WTC11 (cell line): ENCODE data around the gene TNS3.

ENCODE experiments used
- CREM ChIP-seq: sonication (generic); formaldehyde crosslinking; IDR thresholded peaks from 2 replicates; pipeline ENCODE4 v1.8.1; 2022; ENCODE audit warnings: mild to moderate bottlenecking, missing genetic modification reagents, moderate library complexity
- E2F1 ChIP-seq: sonication (generic); formaldehyde crosslinking; IDR thresholded peaks from 2 replicates; pipeline ENCODE4 v1.8.0; 2022; ENCODE audit warnings: mild to moderate bottlenecking, missing genetic modification reagents
- ELF4 ChIP-seq: sonication (generic); formaldehyde crosslinking; IDR thresholded peaks from 2 replicates; pipeline ENCODE4 v1.8.1; 2022; ENCODE audit warnings: low read depth, mild to moderate bottlenecking, moderate library complexity, missing genetic modification reagents
- ESRRA ChIP-seq: sonication (generic); formaldehyde crosslinking; IDR thresholded peaks from 2 replicates; pipeline ENCODE4 v1.8.1; 2022; ENCODE audit warnings: mild to moderate bottlenecking, missing genetic modification reagents, borderline replicate concordance
- FOXK1 ChIP-seq: sonication (generic); formaldehyde crosslinking; IDR thresholded peaks from 2 replicates; pipeline ENCODE4 v1.8.0; 2022; ENCODE audit warnings: mild to moderate bottlenecking, moderate library complexity, missing genetic modification reagents
- FOXP1 ChIP-seq: sonication (generic); formaldehyde crosslinking; IDR thresholded peaks from 2 replicates; pipeline ENCODE4 v1.8.0; 2022; ENCODE audit warnings: missing genetic modification reagents, mild to moderate bottlenecking, moderate library complexity, borderline replicate concordance
- MAX ChIP-seq: sonication (generic); formaldehyde crosslinking; IDR thresholded peaks from 2 replicates; pipeline ENCODE4 v1.8.0; 2022; ENCODE audit warnings: mild to moderate bottlenecking, missing genetic modification reagents
- SMAD3 ChIP-seq: sonication (generic); formaldehyde crosslinking; IDR thresholded peaks from 2 replicates; pipeline ENCODE4 v1.8.0; 2022; ENCODE audit warnings: missing genetic modification reagents, mild to moderate bottlenecking, borderline replicate concordance
- ZNF138 ChIP-seq: sonication (generic); formaldehyde crosslinking; conservative IDR thresholded peaks from 2 replicates; pipeline ENCODE4 v1.8.1; 2022; ENCODE audit warnings: mild to moderate bottlenecking, moderate library complexity, missing genetic modification reagents
- ZNF219 ChIP-seq: sonication (generic); formaldehyde crosslinking; IDR thresholded peaks from 2 replicates; pipeline ENCODE4 v1.8.0; 2023; ENCODE audit warnings: missing genetic modification reagents, mild to moderate bottlenecking, borderline replicate concordance
- ZNF232 ChIP-seq: sonication (generic); formaldehyde crosslinking; IDR thresholded peaks from 2 replicates; pipeline ENCODE4 v1.8.0; 2022; ENCODE audit warnings: mild to moderate bottlenecking, missing genetic modification reagents
- TF ChIP-seq, protein P1 (sequence below): fragments of 200-600 bp; IDR thresholded peaks from 2 replicates; pipeline ENCODE4 v1.8.0; 2022; ENCODE audit warnings: antibody characterized with exemption
- TF ChIP-seq, protein P2 (sequence below): sonication (generic); formaldehyde crosslinking; IDR thresholded peaks from 2 replicates; pipeline ENCODE4 v1.8.1; 2022; ENCODE audit warnings: missing genetic modification reagents, borderline replicate concordance

DNA sequence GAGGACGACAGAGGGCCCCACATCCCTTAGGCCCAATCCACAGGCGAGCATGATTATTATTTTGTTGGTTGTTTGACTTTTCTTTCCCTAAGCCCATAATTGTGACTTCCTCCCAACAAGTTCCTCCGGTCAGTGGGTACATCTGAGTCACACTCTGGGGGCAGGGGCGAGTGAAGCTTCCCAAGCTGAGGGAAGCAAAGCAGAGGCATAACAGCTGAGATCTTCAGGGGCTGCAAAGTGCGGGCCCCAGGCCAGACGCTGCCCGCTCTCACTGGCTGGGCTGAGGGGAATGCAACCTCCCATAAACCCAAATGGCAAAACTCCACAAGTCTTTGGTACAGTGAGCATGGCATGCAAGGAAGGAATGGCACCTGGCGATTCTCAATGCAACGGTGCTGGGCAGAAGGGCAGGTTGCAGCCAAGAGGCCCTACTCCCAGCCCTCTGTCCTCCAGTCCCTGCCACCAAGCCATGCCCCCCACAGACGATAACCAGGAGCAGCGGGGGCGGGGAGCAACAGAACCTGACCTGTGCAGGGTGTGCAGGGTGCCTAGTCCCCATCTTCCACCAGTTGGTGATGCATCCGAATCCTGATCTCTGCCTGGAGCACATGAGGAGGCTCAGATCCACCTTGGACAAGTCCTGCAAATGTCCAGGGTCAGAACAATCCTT, 25.3 kb downstream of the TNS3 start:
- TF ChIP-seq ESRRA (CRISPR knock-in tag) (no peak), FOXK1 (CRISPR knock-in tag) (no peak), ZNF219 (CRISPR knock-in tag) (no peak), ZNF232 (CRISPR knock-in tag) (no peak), FOXP1 (CRISPR knock-in tag) (no peak), CREM (CRISPR knock-in tag) (no peak), E2F1 (CRISPR knock-in tag) (no peak), SMAD3 (CRISPR knock-in tag) (no peak), MAX (CRISPR knock-in tag) (no peak), ZNF138 (CRISPR knock-in tag) (no peak), ELF4 (no peak)
- TF ChIP-seq, protein P1, sequence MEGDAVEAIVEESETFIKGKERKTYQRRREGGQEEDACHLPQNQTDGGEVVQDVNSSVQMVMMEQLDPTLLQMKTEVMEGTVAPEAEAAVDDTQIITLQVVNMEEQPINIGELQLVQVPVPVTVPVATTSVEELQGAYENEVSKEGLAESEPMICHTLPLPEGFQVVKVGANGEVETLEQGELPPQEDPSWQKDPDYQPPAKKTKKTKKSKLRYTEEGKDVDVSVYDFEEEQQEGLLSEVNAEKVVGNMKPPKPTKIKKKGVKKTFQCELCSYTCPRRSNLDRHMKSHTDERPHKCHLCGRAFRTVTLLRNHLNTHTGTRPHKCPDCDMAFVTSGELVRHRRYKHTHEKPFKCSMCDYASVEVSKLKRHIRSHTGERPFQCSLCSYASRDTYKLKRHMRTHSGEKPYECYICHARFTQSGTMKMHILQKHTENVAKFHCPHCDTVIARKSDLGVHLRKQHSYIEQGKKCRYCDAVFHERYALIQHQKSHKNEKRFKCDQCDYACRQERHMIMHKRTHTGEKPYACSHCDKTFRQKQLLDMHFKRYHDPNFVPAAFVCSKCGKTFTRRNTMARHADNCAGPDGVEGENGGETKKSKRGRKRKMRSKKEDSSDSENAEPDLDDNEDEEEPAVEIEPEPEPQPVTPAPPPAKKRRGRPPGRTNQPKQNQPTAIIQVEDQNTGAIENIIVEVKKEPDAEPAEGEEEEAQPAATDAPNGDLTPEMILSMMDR: no peak
- TF ChIP-seq, protein P2, sequence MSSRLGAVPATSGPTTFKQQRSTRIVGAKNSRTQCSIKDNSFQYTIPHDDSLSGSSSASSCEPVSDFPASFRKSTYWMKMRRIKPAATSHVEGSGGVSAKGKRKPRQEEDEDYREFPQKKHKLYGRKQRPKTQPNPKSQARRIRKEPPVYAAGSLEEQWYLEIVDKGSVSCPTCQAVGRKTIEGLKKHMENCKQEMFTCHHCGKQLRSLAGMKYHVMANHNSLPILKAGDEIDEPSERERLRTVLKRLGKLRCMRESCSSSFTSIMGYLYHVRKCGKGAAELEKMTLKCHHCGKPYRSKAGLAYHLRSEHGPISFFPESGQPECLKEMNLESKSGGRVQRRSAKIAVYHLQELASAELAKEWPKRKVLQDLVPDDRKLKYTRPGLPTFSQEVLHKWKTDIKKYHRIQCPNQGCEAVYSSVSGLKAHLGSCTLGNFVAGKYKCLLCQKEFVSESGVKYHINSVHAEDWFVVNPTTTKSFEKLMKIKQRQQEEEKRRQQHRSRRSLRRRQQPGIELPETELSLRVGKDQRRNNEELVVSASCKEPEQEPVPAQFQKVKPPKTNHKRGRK: no peak
